Forelimb muscle (tissue), 1 donor: ENCODE results near the gene HMBS. TPM values are rescaled to one million over a fixed set of nuclear protein-coding genes. Genes with fewer than 3 reads are reported as not detected.
"Not testable (repeated sequence)": the region's sequence is repeated elsewhere in the genome, so short reads cannot be mapped to it uniquely, and the experiment has no call there.

Source experiments
- DNase-seq: peaks from one replicate; pipeline ENCODE4 v3.0.0-alpha.2; 2013; ENCODE audit warnings: low read depth
- polyA plus RNA-seq: library from polyadenylated mRNA; unstranded; fragments of 120-200 nt; gene quantifications from one replicate; pipeline ENCODE4 v1.2.1, GENCODE V29; 2013; ENCODE audit not compliant: insufficient read length

Gene HMBS
- 22.3 TPM for polyA plus RNA-seq

DNA sequence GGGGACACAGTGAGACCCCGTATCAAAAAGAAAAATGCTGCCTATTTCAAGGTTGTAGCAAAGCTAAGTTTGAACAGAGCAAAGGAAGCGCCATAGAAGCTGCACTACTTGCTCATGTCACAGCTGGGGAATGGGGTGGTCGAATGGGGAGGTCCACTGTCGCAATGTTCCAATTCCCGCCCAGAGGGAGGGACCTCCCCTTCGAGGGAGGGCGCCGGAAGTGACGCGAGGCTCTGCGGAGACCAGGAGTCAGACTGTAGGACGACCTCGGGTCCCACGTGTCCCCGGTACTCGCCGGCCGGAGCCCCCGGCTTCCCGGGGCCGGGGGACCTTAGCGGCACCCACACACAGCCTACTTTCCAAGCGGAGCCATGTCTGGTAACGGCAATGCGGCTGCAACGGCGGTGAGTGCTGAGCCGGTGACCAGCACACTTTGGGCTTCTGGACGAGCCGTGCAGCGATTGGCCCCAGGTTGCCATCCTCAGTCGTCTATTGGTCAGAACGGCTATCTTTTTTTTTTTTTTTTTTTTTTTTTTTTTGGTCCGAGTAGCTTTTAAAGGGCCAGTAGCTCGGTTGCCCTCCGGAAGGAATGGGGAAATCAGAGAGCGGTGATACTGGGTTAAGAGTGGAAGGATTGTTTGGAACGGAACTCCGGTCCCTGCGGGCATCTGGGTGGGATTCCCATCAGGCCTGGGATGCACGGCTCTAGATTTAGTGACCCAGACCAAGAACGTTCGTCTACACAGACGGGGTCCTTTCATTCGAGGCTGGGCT is at the start of gene HMBS:
Gene HMBS (plus strand): TSS at position 219 of the 774 bp plus-strand sequence. CDS start 153 bp downstream, at position 372.
- peak; percentile 91 for DNase-seq

DNA sequence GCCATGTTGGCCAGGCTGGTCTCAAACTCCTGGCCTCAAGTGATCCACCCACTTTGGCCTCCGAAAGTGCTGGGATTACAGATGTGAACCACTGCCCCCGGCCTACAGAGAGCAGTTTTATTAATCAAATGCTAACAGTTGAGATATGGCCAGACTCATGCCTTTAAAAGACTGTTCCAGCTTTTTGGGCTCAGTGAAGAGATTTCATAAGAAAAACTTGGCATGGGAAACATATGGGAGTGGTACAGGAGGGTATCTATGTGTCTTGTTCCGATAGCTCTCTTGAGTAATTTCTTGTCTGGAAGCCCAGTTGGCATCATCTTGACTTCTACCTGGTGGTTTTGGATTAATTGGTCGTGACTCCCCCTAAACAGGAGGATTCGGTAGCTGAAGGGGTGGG is 45.8 kb upstream of the HMBS start:
- no peak for DNase-seq

DNA sequence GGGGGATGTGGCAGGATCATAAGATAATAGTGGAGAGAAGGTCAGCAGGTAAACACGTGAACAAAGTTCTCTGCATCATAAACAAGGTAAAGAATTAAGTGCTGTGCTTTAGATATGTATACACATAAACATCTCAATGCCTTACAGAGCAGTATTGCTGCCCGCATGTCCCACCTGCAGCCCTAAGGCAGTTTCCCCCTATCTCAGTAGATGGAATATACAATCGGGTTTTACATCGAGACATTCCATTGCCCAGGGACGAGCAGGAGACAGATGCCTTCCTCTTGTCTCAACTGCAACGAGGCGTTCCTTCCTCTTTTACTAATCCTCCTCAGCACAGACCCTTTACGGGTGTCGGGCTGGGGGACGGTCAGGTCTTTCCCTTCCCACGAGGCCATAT is 45.2 kb upstream of the HMBS start:
- not testable (repeated sequence) for DNase-seq

DNA sequence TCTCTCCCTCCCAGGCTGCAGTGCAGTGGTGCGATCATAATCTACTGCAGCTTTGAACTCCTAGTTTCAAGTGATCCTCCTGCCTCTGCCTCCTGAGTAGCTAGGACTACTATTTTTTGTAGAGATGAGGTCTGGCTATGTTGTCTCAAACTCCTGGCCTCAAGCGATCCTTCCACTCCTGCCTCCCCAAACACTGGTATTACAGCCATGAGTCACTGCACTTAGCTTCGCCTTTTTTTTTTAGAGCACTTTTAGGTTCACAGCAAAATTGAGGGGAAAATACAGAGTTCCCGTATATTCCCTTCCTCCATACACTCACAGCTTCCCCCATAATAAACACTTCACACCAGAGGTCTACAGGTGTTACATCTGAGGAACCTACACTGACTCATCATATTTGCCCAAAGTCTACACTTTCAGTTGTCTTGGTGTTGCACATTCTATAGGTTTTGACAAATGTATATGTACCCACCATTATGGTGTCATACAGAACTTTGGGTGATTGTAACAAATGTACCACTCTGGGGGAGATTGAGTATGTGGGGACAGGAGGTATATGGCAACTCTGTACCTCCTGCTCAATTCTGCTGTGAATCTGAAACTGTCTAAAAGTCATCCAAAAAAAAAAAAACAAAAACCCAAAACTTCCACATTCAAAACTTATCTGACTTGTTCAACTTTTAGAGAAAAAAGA is 42.7 kb upstream of the HMBS start:
- no peak for DNase-seq

DNA sequence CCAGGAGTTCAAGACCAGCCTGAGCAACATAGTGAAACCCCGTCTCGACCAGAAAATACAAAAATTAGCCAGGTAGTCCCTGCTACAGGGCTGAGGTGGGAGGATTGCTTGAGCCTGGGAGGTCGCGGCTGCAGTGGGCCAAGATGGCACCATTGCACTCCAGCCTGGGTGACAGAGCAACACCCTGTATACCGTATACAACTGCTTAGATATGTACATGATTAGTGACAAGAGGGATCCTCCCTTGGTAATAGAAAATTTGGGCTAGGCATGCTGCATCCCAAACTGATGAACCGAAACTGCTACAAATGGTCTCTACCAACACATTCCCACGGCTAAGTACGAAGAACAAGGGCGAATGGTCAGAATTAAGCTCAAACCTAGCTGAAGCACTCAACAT is 41.8 kb upstream of the HMBS start:
- no peak for DNase-seq

DNA sequence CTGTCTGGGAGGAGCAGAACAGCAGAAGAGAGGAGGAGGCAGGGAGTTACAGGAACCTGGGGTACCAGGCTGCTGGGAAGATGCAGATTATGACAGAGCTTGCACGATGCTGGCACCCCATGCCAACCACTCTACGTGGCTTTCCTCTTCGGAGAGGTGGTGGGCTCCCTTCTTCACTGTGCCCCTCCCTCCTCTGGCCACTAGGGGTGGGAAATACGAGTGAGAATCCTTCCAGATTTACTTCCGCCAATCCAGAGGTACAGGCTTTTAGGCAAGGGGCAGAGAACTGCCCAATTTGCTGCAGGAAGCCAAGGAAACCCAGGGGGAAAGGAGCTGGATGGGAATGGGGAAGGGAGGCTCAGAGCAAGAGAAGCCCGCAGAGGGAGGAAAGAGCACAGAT is 40.0 kb upstream of the HMBS start:
- DNase-seq = no peak

DNA sequence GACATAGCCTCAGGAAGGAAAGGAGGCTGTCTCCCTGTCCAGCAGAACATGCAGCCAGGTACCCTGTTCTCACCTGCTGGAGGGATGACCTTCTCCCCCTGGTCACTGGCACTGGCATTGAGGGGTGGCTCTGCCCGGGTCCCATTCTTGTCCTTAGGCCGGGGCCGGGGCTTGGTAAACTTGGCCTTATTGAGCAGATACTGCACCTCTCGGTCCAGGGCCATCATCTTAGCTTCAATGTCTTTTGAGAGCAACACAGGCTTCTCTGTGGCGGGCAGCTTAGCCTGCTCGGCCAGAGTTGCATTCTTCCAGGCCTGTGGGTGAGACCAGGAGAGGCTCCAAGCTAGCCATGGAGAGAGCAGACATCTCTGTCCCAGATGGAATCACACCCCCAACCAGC is 38.2 kb upstream of the HMBS start:
- no peak for DNase-seq

DNA sequence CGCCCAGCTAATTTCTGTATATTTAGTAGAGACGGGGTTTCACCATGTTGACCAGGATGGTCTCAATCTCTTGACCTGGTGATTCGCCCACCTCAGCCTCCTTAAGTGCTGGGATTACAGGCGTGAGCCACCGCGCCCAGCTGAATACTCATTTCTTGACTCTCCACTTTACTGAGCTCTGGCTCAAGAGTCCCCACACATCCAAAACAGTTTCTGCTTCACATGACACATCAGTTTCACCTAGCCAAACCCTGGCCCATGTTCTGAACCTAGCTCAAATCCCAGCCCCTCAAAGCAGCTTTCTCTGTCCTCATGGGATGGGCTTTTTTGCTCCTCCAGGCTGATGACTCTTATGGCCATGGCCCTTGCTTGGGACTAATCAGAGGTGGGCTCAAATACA is 37.5 kb upstream of the HMBS start:
- DNase-seq = no peak

DNA sequence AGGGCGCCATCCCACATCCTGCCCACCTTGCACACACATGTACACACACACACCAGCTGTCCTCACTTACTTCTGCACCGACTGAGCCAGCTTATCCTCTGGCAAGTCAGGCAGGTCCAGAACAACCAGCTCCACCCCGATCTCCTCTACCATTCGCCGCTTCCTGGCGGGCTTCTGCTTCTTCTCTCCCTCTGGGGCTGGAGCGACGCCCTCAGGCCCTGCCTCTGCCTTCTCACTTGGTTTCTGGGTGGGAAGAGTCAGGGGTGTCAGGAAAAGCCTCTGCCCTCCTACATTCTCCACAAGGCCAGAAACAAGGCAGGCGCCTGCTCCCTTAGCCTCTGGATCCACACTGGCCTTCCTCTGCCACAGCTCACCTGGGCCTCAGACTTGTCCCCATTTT is 36.0 kb upstream of the HMBS start:
- DNase-seq = no peak

DNA sequence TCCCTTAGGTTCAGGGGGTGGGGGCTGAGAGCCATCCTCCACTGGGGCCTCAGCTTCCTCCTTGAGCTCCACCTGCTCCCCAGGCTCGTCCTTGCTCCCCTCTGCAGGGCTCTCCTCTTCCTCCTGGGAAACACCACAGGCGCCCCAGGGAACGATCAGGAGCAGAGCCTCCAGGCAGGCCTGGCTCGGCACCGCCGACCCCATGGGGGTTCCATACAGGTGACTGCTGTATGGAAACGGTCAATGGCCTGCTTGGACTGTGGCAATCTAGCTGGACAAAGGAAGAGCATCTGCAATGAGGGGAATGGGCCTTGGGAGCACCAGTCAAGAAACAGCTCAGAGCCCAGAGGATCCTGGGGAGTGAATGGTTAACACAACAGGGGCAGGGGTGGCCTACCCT is 35.6 kb upstream of the HMBS start:
- DNase-seq = no peak

DNA sequence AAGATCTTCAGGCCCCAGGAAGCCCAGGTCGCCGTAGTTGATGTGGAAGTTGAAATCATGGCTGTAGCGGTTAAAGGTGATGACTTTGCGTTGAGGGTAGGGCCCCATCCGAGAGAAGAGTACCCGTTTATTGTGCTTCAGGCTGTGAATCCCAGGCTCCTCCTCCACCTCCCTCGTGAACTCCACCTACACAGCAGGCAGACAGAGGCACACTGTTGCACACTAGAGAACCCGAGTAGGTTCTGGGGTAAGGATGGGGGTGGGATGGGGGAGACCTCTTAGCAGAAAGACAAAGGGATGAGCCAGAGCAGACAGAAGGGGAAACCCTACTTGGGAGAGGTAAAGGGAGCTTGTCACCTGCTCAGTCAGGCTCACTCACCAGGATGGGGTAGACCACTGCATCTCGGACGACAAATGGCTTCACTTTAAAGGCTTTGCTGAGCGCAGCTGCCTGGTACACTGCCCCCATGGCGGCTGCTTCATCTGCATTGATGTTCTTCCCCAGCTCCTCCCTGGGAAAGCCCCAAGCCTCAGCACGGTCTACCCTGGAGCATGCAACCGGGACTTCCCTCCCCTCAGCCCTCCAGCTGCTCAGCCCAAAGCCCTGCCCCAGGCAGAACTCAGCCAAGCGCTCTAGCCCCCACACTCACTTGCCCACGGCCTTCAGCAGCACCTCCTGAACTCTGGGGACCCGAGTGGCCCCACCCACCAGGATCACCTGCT is 33.1 kb upstream of the HMBS start:
- no peak for DNase-seq

DNA sequence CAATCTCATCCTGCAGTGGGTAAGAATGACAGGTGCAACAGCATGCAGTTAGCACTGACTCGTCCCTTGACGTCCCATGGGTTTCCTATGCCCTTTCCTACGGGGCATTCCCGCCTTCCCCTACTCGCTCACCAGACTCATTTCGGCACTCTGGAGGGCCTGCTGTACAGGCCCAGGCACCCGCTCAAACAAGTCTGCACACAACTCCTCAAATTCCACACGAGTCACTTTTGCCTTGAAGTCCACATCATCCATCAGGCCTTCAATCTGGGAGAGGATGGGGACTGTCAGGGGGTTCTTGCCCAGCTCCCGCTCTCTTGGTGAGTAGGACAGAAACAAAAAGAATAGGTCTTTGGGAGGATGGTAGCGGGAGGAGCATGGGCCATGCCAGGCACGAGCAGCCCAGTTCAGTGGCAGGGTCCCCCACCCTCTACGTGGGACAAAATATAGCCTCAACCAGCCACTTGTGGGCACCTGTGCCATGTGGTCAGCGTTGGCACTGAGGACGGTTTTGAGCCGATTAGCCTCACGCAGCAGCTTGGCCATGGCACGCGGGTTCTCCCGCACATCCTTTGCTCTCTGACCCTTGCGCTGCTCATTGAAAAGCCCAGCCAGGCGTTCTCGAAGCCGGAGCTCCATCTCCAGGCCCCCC is 32.4 kb upstream of the HMBS start:
- DNase-seq = no peak

DNA sequence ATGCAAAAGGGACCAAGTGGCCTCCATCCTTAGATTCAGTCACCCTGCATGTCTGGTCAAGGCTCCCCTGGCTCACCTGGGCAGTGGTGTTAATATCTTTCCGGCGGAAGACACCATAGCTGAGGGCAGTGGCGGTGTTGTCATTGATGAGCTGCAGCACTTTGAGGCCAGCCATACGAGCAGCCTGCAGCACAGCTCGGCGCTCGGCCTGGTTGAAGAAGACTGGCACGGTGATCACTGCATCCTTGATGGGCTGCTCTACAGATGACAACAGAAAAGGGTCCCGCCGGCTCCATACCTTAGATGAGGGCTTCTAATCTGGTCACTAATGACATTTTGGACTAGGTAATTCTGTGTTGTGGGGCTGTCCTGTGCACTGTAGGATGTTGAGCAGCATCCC is 30.3 kb upstream of the HMBS start:
- no peak for DNase-seq

DNA sequence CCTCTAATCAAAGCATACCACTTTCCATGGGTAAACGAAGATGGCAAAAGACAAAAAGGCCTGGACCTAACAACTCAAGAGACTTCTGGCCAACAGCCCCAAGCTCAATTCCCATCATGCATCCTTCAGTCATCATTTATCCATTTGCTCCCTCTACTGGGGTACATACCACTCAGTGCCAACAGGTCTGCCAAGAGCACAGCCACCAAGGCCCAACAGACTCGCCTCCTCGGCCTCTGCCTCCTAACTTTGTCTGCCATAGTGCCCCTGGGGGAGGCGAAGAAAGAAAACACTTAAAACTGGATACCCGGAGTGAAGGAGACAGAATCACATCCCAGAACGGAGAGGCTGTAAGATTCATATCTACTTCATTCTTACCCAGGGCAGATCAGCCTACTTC is 28.8 kb upstream of the HMBS start:
- DNase-seq = no peak

DNA sequence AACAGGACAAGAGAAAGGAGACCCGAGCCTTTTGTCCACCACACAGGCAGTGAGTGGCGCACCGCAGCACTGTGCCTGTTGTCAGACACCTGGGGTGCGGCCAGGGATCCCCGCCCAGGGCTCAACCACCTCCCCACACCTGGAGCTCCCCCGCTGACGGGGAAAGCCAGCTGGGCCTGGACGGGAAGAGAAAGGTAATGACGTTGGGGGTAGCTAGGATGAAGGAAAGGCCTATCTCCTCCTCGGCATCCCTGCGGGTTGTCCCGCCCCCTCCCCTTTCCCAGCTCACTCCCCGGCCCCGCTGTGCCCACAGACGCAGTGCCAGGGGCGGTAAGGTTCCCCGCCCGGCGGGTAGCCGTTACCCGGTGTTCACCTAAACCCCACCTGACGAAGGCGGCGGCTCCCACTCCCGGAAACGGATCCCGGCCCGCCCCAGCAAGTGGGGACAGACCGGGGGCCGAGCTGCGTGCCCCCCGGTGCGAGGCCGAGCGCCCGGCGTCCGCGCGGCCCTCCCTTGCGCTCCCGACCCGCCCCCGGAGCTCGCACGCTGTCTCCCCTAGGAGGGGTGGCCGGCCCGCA is 28.2 kb upstream of the HMBS start:
- no peak for DNase-seq

DNA sequence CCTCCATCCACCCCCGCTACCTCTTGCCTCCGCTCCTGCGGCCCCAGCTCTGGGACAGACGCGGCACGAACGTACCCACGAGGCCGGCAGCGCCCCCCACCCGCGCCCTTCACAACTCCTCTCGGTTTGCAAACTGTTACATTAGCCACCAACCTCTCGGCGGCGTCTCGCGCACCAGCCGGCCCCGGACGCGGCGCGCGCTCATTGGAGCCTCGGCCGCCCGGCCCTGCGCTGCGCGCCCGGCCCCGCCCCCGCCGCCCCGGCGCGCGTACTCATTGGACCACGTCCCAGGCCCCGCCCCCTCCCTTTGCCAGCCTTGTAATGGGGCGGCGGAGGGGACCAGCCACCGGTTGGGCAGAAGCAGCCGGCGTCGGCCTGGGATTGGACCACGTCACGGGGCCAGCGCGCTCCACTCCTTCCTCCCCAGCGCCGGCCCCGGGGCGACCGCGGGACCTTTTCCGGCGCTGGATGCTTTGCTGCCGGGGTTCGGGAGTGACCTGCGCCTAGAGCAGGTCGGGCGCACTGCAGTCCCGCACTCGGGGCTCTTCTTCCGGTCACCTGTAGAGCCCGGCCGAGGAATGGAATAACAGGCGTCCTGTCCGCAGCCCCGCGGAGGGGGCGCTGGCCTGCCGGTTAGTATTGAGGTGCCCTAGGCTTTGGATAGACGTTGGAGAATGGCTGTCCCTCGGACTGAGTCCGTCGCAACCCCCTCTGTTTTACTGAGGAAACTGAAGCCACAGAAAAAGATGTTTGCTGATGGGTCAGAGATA is 27.5 kb upstream of the HMBS start, which contains the start of gene HYOU1:
Gene HYOU1 (minus strand): TSS at position 206 of the 770 bp plus-strand sequence. CDS start 1,045 bp downstream, outside the sequence.
- peak; percentile 65 for DNase-seq

DNA sequence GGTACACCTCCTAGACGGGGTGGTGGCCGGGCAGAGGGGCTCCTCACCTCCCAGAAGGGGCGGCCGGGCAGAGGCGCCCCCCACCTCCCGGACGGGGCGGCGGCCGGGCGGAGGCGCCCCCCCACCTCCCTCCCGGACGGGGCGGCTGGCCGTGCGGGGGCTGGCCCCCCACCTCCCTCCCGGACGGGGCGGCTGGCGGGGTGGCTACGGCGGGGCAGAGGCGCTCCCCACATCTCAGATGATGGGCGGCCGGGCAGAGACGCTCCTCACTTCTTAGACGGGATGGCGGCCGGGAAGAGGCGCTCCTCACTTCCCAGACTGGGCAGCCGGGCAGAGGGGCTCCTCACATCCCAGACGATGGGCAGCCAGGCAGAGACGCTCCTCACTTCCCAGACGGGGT is 25.6 kb upstream of the HMBS start:
- DNase-seq = not testable (repeated sequence)

DNA sequence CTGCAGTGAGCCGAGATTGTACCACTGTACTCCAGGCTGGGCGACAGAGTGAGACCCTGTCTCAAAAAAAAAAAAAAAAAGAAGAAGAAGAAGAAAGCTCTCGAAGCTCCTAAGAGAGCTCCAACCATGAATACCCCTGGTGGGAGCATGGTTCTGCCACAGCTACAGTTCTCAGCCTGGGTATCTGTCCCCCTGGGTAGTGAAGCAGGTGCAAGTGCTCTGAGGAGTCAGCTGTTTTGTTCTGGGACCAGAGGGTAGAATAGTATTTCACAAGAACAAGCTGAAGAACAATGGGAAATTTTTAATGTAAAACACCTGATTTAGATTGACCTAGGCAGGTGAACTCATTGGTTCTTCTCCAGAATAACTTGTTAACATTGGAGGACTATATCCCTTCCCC is 23.4 kb upstream of the HMBS start:
- no peak for DNase-seq

DNA sequence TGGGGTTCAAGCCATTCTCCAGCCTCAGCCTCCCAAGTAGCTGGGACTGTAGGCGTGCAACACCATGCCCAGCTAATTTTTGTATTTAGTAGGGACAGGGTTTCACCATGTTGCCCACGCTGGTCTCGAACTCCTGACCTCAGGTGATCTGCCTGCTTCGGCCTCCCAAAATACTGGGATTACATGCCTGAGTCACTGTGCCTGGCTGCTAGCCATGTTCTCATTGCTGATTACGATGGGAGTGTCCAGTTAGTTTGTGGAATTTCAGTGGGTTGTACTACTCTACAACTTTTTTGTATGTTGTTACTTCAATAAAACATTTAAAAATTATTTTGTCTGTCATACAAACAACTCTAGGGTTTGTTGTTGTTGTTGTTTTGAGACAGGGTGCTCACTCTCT is 21.9 kb upstream of the HMBS start:
- no peak for DNase-seq

DNA sequence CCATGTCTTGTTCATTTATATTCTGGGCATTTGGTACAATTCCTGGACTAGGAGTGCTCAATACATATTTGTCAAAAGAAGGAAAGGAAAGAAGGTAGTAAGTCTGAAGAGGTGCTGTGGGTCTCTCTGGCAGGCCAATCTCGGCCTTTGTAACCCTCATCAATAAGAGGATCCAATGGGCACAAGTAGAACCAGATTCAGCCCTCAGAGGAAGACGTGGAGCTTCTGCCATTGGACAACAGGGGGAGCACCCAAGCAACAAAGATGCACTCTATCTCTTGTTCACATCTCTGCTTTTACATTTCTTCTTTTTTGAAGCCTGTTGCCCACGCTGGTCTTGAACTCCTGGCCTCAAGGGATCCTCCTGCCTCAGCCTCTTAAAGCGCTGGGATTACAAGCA is 19.3 kb upstream of the HMBS start:
- DNase-seq = no peak
